ENCODE data around the gene PABPC1L.

PABPC1L gene

GRCh38 chr20:44961011-44961869, 51.4 kb downstream of the PABPC1L start:
- Histone ChIP-seq H3K4me3 (replicated peaks; ENCODE audit: low read depth, low read length) (no peak overlapping the region), H3K36me3 (ENCODE audit: control insufficient read depth, insufficient read depth, low read length) (no peaks in the 10 kb centered on the region; the same call in 1 of the 2 replicates), H3K27me3 (replicated peaks; ENCODE audit: control insufficient read depth, insufficient read depth, low read length) (no peaks in the 10 kb centered on the region)
- no peak for DNase-seq (ENCODE audit: extremely low read depth, insufficient read length)
- TF ChIP-seq, protein P1, sequence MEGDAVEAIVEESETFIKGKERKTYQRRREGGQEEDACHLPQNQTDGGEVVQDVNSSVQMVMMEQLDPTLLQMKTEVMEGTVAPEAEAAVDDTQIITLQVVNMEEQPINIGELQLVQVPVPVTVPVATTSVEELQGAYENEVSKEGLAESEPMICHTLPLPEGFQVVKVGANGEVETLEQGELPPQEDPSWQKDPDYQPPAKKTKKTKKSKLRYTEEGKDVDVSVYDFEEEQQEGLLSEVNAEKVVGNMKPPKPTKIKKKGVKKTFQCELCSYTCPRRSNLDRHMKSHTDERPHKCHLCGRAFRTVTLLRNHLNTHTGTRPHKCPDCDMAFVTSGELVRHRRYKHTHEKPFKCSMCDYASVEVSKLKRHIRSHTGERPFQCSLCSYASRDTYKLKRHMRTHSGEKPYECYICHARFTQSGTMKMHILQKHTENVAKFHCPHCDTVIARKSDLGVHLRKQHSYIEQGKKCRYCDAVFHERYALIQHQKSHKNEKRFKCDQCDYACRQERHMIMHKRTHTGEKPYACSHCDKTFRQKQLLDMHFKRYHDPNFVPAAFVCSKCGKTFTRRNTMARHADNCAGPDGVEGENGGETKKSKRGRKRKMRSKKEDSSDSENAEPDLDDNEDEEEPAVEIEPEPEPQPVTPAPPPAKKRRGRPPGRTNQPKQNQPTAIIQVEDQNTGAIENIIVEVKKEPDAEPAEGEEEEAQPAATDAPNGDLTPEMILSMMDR (IDR thresholded peaks at IDR 0.05; ENCODE audit: insufficient read depth, low read length, poor library complexity, severe bottlenecking) = no peak

- no peak for DNase-seq (ENCODE audit: extremely low read depth, insufficient read length)
- Histone ChIP-seq H3K36me3 (ENCODE audit: control insufficient read depth, insufficient read depth, low read length) (no peaks in the 10 kb centered on the region; the same call in 1 of the 2 replicates), H3K27me3 (replicated peaks; ENCODE audit: control insufficient read depth, insufficient read depth, low read length) (no peaks in the 10 kb centered on the region), H3K4me3 (replicated peaks; ENCODE audit: low read depth, low read length) (no peak overlapping the region)
- TF ChIP-seq, protein P1 (IDR thresholded peaks at IDR 0.05; ENCODE audit: insufficient read depth, low read length, poor library complexity, severe bottlenecking) = no peak
Observed at GRCh38 chr20:44961870-44962267, 52.0 kb downstream of the PABPC1L start.

- Histone ChIP-seq H3K36me3 (ENCODE audit: control insufficient read depth, insufficient read depth, low read length) (no peaks in the 10 kb centered on the region; the same call in 1 of the 2 replicates), H3K4me3 (replicated peaks; ENCODE audit: low read depth, low read length) (no peak overlapping the region), H3K27me3 (replicated peaks; ENCODE audit: control insufficient read depth, insufficient read depth, low read length) (no peaks in the 10 kb centered on the region)
- no peak for DNase-seq (ENCODE audit: extremely low read depth, insufficient read length)
- TF ChIP-seq, protein P1 (IDR thresholded peaks at IDR 0.05; ENCODE audit: insufficient read depth, low read length, poor library complexity, severe bottlenecking) = no peak
Observed at GRCh38 chr20:44962483-44962882, 52.6 kb downstream of the PABPC1L start.

DNA sequence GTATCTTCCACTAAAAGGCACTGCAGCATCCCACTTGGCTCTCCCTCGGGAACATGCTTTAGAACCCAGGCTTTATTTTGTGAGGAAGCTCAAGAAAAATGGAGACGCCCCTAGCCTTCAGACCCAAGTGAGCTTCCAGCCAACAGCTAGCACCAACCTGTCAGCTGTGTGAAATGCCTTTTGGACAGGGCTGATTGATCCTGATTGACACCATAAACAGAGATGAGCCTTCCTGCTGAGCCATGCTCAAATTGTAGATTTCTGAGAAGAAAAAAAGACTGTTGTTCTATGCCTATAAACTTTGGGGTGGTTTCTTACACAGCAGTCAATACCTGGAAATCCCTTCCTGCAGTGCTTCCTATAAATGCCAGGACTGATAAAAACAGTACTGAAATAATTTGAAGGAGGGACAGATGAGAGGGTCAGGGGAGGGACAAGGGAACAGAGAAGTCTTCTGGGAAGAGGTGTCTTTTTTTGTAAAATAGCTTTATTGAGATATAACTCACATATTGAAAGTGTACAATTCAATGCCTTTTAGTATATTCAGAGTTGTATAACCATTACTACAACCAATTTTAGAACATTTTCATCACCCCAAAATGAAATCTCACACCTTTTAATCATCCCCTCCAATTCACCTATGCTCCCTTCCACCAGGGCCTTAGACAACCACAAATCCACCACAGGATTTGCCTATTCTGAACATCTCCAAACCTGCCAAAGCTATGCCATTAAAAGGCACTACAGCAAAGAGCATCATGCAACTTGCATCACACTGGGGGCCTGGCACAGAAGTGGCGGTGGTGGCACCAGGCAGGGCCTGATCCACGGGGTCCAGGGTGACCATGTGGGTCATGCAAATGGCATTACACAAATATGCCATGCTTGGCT, 53.7 kb downstream of the PABPC1L start:
- Histone ChIP-seq H3K27me3 (replicated peaks; ENCODE audit: control insufficient read depth, insufficient read depth, low read length) (no peaks in the 10 kb centered on the region), H3K36me3 (ENCODE audit: control insufficient read depth, insufficient read depth, low read length) (no peaks in the 10 kb centered on the region), H3K4me3 (replicated peaks; ENCODE audit: low read depth, low read length) (no peak overlapping the region)
- TF ChIP-seq, protein P1 (IDR thresholded peaks at IDR 0.05; ENCODE audit: insufficient read depth, low read length, poor library complexity, severe bottlenecking) = no peak
- no peak for DNase-seq (ENCODE audit: extremely low read depth, insufficient read length)

DNA sequence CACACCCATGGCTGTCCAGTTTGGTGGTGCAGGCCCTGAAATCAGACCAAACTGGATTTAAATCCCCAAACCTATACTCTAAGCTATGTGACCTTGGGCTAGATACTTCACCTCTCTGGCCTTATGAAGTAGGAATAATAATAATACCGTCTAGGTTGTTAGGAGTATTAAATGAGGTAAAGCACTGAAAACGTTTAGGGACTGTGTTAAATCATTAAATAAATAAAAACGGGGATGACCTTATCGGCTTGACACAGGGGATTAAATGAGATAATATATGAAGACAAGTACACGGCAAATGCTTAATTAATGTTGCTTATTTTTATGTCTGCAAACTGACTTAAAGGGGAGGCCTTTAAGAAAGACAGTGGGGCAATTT, 55.8 kb downstream of the PABPC1L start:
- TF ChIP-seq, protein P1 (IDR thresholded peaks at IDR 0.05; ENCODE audit: insufficient read depth, low read length, poor library complexity, severe bottlenecking) = no peak
- DNase-seq (ENCODE audit: extremely low read depth, insufficient read length) = no peak
- H3K4me3 ChIP-seq (replicated peaks; ENCODE audit: low read depth, low read length) = peak overlapping the region; percentile 97
- no peaks in the 10 kb centered on the region; the same call in 1 of the 2 replicates for H3K36me3 ChIP-seq (ENCODE audit: control insufficient read depth, insufficient read depth, low read length)
- no peaks in the 10 kb centered on the region for H3K27me3 ChIP-seq (replicated peaks; ENCODE audit: control insufficient read depth, insufficient read depth, low read length)

Data from GM06990 (cell line).